ENCODE measurements around the gene RHOF. TPM values are rescaled to one million over a fixed set of nuclear protein-coding genes. Genes with fewer than 3 reads are reported as not detected.

The RHOF gene
- total RNA-seq, 1 experiment from 2014 or later: 116 TPM

GRCh38 chr12:121809712-121810116 is 16.2 kb upstream of the RHOF start:
- no peak for TF ChIP-seq CEBPB (IDR thresholded peaks at IDR 0.05; ENCODE audit: low read depth)
- no peak for TF ChIP-seq EZH2phosphoT487 (IDR thresholded peaks at IDR 0.05; ENCODE audit: borderline replicate concordance)
- TF ChIP-seq YY1 (IDR thresholded peaks at IDR 0.05; ENCODE audit: extremely low read depth, insufficient replicate concordance, low read depth, low read length): no peak
- TF ChIP-seq POLR2A (IDR thresholded peaks at IDR 0.05; ENCODE audit: borderline replicate concordance, extremely low read depth, insufficient read depth, insufficient read length): no peak
- TF ChIP-seq ZBTB33 (IDR thresholded peaks at IDR 0.05; ENCODE audit: extremely low read depth, insufficient replicate concordance, low read length): no peak
- no peak for TF ChIP-seq TCF7L2 (IDR thresholded peaks at IDR 0.05; ENCODE audit: borderline replicate concordance, extremely low read depth, insufficient read depth, insufficient read length)
- no peak for TF ChIP-seq ZFX (IDR thresholded peaks at IDR 0.05)
- H4K20me1 ChIP-seq (ENCODE audit: insufficient read depth): no peaks in the 10 kb centered on the region
- H3K79me2 ChIP-seq (ENCODE audit: insufficient read depth, low read length): peaks cover 86% of the 10 kb centered on the region
- intact Hi-C loops (cut with micrococcal nuclease): no loop called here
- DNase-seq (ENCODE audit: low read depth, low spot score): no peak
- H3K27ac ChIP-seq (ENCODE audit: low read depth, low read length): no peak overlapping the region; the same call in 1 of the 2 replicates
- peaks cover 13 to 43% of the 10 kb centered on the region in 2 experiments for H3K4me1 ChIP-seq (ENCODE audit: control insufficient read depth in 1 of 2, insufficient read depth in 2 of 2, low read length in 2 of 2)
- no peak overlapping the region for H3K4me2 ChIP-seq (ENCODE audit: low read length)
- ChIA-PET POLR2A (interaction anchor here (0.6 to 3.5 kb wide), 2 partner anchors 15 to 24 kb away, joined by 3 to 26 read pairs; partner anchors contain the start of gene RHOF), CTCF (interaction anchor here (3.3 kb wide), 1 partner anchor 14 kb away, joined by 149 read pairs; the partner anchor contains the start of gene RHOF), RAD21 (ENCODE audit: low non-redundant PET in 1 of 2, low total read pairs in 2 of 2, uncharacterized antibody in 2 of 2, unreplicated experiment in 2 of 2) (no interaction called here)
- H3K9me3 ChIP-seq (ENCODE audit: control insufficient read depth in 1 of 2, insufficient read depth in 1 of 2, low read depth in 1 of 2, low read length in 2 of 2): no peaks in the 10 kb centered on the region
- no TSS peak for BruUV-seq (replicated peaks)
- H3K4me3 ChIP-seq (replicated peaks in 1 of 2; ENCODE audit: low read depth in 1 of 2, low read length in 2 of 2): no peak overlapping the region
- H2AFZ ChIP-seq (ENCODE audit: low read depth, low read length, poor library complexity, severe bottlenecking): no peak overlapping the region
- H3K9ac ChIP-seq (ENCODE audit: low read length): no peak overlapping the region
- H3K9me2 ChIP-seq (ENCODE audit: insufficient read depth): no peaks in the 10 kb centered on the region
- H3K27me3 ChIP-seq (ENCODE audit: insufficient read depth, low read length): no peaks in the 10 kb centered on the region
- H3K36me3 ChIP-seq (ENCODE audit: control insufficient read depth in 1 of 2, insufficient read depth in 2 of 2, low read length in 2 of 2): peaks cover 14 to 31% of the 10 kb centered on the region in 2 experiments; a peak in 3 of 4 replicates
- no peak for ATAC-seq

Measured in HCT116 (cell line).